Endothelial cell of umbilical vein (primary cell): ENCODE measurements around the gene LRRC8D. TPM values are rescaled to one million over a fixed set of nuclear protein-coding genes. Genes with fewer than 3 reads are reported as not detected.
A peak's percentile ranks its signal among the peaks of the same experiment; 100 is the strongest.

Source experiments
- BruUV-seq: library from RNA; stranded (reverse); fragments of 400-500 nt; replicated peaks from 2 replicates; lab custom pipeline; 2021; lab: Mats Ljungman, UMichigan
- CTCF ChIA-PET: fragments of 300-600, 350-600 bp; sonication (Branson Sonifier 250); formaldehyde crosslinking; loops from one replicate; lab custom pipeline; 2021; ENCODE audit warnings: antibody characterized with exemption, inconsistent platforms; lab: Charles Lee
- POLR2A ChIA-PET: fragments of 300-600, 350-600 bp; sonication (Branson Sonifier 250); formaldehyde crosslinking; loops from one replicate; lab custom pipeline; 2021; ENCODE audit warnings: antibody characterized with exemption, inconsistent platforms; lab: Charles Lee
- DNase-seq: peaks from one replicate; pipeline ENCODE4 v3.0.0-alpha.2; 2011; ENCODE audit warnings: low read depth, low spot score
- FAIRE-seq: peaks from 2 replicates; lab custom pipeline; 2011; peaks lifted over from hg19 to GRCh38; lab: Jason Lieb, UNC
- H2AFZ ChIP-seq: 2 replicates; pipeline ENCODE4 v1.6.0; 2012; ENCODE audit warnings: low read depth, low read length, control low read depth, inconsistent platforms
- H3K27ac ChIP-seq: 2 replicates; pipeline ENCODE4 v1.5.1; 2011; ENCODE audit warnings: low read depth, mild to moderate bottlenecking, control low read depth, low read length, moderate library complexity; ENCODE audit not compliant: insufficient read depth
- H3K27me3 ChIP-seq, 2 experiments: 2 replicates each; pipeline versions ENCODE4 v1.6.0 to v1.6.1; 2011; ENCODE audit warnings: low read length in 2 of 2, mixed read lengths in 1 of 2; ENCODE audit not compliant: control insufficient read depth in 2 of 2, insufficient read depth in 2 of 2
- H3K36me3 ChIP-seq, 2 experiments: 2 replicates in 1 of 2; 3 replicates in 1 of 2; pipeline ENCODE4 v1.5.1; 2011; ENCODE audit warnings: low read length in 2 of 2, mild to moderate bottlenecking in 1 of 2, moderate library complexity in 1 of 2; ENCODE audit not compliant: control insufficient read depth in 2 of 2, insufficient read depth in 2 of 2; ENCODE audit errors: extremely low read depth in 1 of 2
- H3K4me1 ChIP-seq: 3 replicates; pipeline ENCODE4 v1.5.1; 2011; ENCODE audit warnings: mild to moderate bottlenecking, low read length; ENCODE audit not compliant: control insufficient read depth, insufficient read depth; ENCODE audit errors: extremely low read depth
- H3K4me2 ChIP-seq: 2 replicates; pipeline ENCODE4 v1.6.1; 2011; ENCODE audit warnings: low read length, control low read depth, mixed read lengths; ENCODE audit not compliant: insufficient read depth
- H3K4me3 ChIP-seq, 3 experiments: fragments of 200-600 bp in 1 of 3; sonication (generic), shearing (Covaris generic) in 1 of 3; replicated peaks in 1 of 3; 2 replicates each; pipeline ENCODE4 v1.5.1; 2011 to 2016; ENCODE audit warnings: control low read depth in 3 of 3, low read length in 3 of 3, mild to moderate bottlenecking in 2 of 3, inconsistent platforms in 1 of 3, low read depth in 1 of 3, moderate library complexity in 1 of 3; ENCODE audit not compliant: insufficient read depth in 1 of 3
- H3K79me2 ChIP-seq: 2 replicates; pipeline ENCODE4 v1.6.0; 2012; ENCODE audit warnings: low read length, inconsistent platforms; ENCODE audit not compliant: control insufficient read depth, insufficient read depth
- H3K9ac ChIP-seq: replicated peaks from 2 replicates; pipeline ENCODE3; 2011; ENCODE audit warnings: low read length, control low read depth; ENCODE audit not compliant: insufficient read depth; ENCODE audit errors: extremely low read depth
- H3K9me1 ChIP-seq: replicated peaks from 3 replicates; pipeline ENCODE4 v1.6.0; 2011; ENCODE audit warnings: mild to moderate bottlenecking, low read length; ENCODE audit not compliant: control insufficient read depth, insufficient read depth; ENCODE audit errors: extremely low read depth
- H3K9me3 ChIP-seq: replicated peaks from 2 replicates; pipeline ENCODE4 v1.5.1; 2012; ENCODE audit warnings: low read length, inconsistent platforms; ENCODE audit not compliant: control insufficient read depth, insufficient read depth
- H4K20me1 ChIP-seq: replicated peaks from 2 replicates; pipeline ENCODE3; 2011; ENCODE audit warnings: mild to moderate bottlenecking, low read length; ENCODE audit not compliant: control insufficient read depth, insufficient read depth; ENCODE audit errors: extremely low read depth
- CTCF ChIP-seq, 2 donors: IDR thresholded peaks; 1 replicate in 1 of 2; 2 replicates in 1 of 2; pipeline ENCODE4 v1.5.1; 2011; ENCODE audit warnings: low read length in 2 of 2, mild to moderate bottlenecking in 2 of 2, moderate library complexity in 2 of 2, control low read depth in 1 of 2, inconsistent platforms in 1 of 2, low read depth in 1 of 2; ENCODE audit not compliant: insufficient read depth in 1 of 2; ENCODE audit errors: extremely low read depth in 1 of 2
- EZH2 ChIP-seq: IDR thresholded peaks from 2 replicates; pipeline ENCODE4 v1.6.1; 2012; ENCODE audit warnings: borderline replicate concordance, low read depth, mild to moderate bottlenecking, moderate library complexity, low read length, inconsistent platforms; ENCODE audit not compliant: severe bottlenecking
- FOS ChIP-seq: IDR thresholded peaks from 2 replicates; pipeline ENCODE4 v1.6.1; 2011; ENCODE audit warnings: mild to moderate bottlenecking, low read length, moderate library complexity, borderline replicate concordance; ENCODE audit not compliant: insufficient read depth
- GATA2 ChIP-seq: IDR thresholded peaks from 2 replicates; pipeline ENCODE4 v1.7.0; 2011; ENCODE audit warnings: low read depth, mild to moderate bottlenecking, moderate library complexity, mixed read lengths, low read length; ENCODE audit not compliant: insufficient read length, insufficient read depth
- JUN ChIP-seq: IDR thresholded peaks from 2 replicates; pipeline ENCODE4 v1.6.1; 2011; ENCODE audit warnings: borderline replicate concordance, low read depth; ENCODE audit not compliant: insufficient read length, insufficient read depth
- MAX ChIP-seq: IDR thresholded peaks from 2 replicates; pipeline ENCODE4 v1.6.1; 2011; ENCODE audit not compliant: insufficient read depth, insufficient read length
- MYC ChIP-seq: IDR thresholded peaks from one replicate; pipeline ENCODE4 v1.6.1; 2011; ENCODE audit warnings: mild to moderate bottlenecking, low read depth, low read length
- POLR2A ChIP-seq: IDR thresholded peaks from 2 replicates; pipeline ENCODE4 v1.6.1; 2012; ENCODE audit warnings: low read depth, mild to moderate bottlenecking, control low read depth, low read length
- POLR2AphosphoS5 ChIP-seq: IDR thresholded peaks from 2 replicates; pipeline ENCODE4 v1.6.1; 2012; ENCODE audit warnings: low read depth, mild to moderate bottlenecking, control low read depth, low read length, moderate library complexity; ENCODE audit not compliant: insufficient read depth
- dilution Hi-C: fragments of 300-500 bp; cut with MboI; formaldehyde crosslinking; loops from one replicate; pipeline ENCODE4 v1.15.0; 2019; ENCODE audit warnings: low sequenced_read_pairs; ENCODE audit not compliant: extremely low pct_ligation_motif_present
- intact Hi-C: fragments of 100-400 bp; cut with micrococcal nuclease; formaldehyde crosslinking; loops from one replicate; pipeline ENCODE4 v1.10.0; 2022
- polyA plus RNA-seq, 4 experiments: library from polyadenylated mRNA; depleted of rRNA in 3 of 4; stranded (reverse) in 3 of 4; unstranded in 1 of 4; fragments of >200 nt; gene quantifications; 2 replicates each; pipeline versions ENCODE4 v1.2.1 to v1.2.3, GENCODE V29; 2011 to 2012; ENCODE audit warnings: missing spikeins in 1 of 4
- total RNA-seq: library from RNA; stranded (reverse); gene quantifications from 2 replicates; pipeline ENCODE4 v1.2.3, GENCODE V29; 2021

Gene LRRC8D
- total and polyA plus RNA-seq, 2 donors (not counting 3 experiments of a cell fraction or from before 2014, with no cell fraction given), result 31.9 to 37.7 TPM

GRCh38 chr1:89907727-89908212 lies 86.9 kb downstream of the LRRC8D start:
- no TSS peak for BruUV-seq
- Histone ChIP-seq H3K9me1 (no peaks in the 10 kb centered on the region), H3K4me3 (no peak overlapping the region), H2AFZ (no peak overlapping the region), H3K4me2 (peak overlapping the region; percentile 70), H3K9ac (peak overlapping the region; percentile 41), H3K27ac (peak overlapping the region; percentile 84), H3K36me3 (no peaks in the 10 kb centered on the region), H3K9me3 (no peaks in the 10 kb centered on the region), H3K27me3 (no peaks in the 10 kb centered on the region), H4K20me1 (no peaks in the 10 kb centered on the region), H3K79me2 (no peaks in the 10 kb centered on the region), H3K4me1 (peaks cover 73% of the 10 kb centered on the region)
- ChIA-PET POLR2A (no interaction called here), CTCF (no interaction called here)
- dilution Hi-C loops, result no loop called here
- intact Hi-C loops, result loop anchor here (1.0 to 5.0 kb wide), 4 partner anchors 35 to 360 kb away; no protein-coding TSS in a partner anchor
- FAIRE-seq (peak; percentile 53), DNase-seq (peak; percentile 75)
- TF ChIP-seq EZH2 (no peak), MAX (no peak), JUN (peak; percentile 18), FOS (peak; percentile 81), GATA2 (peak; percentile 63)

- Histone ChIP-seq H2AFZ (no peak overlapping the region), H3K79me2 (no peaks in the 10 kb centered on the region), H3K9me1 (no peaks in the 10 kb centered on the region), H3K9ac (no peak overlapping the region), H3K27ac (peak overlapping the region; percentile 84), H3K4me1 (peaks cover 72% of the 10 kb centered on the region), H3K4me2 (peak overlapping the region; percentile 70), H3K4me3 (no peak overlapping the region), H4K20me1 (no peaks in the 10 kb centered on the region), H3K27me3 (no peaks in the 10 kb centered on the region), H3K9me3 (no peaks in the 10 kb centered on the region), H3K36me3 (no peaks in the 10 kb centered on the region)
- TF ChIP-seq GATA2, result no peak
- no peak for TF ChIP-seq EZH2
- no peak for TF ChIP-seq MAX
- no peak for TF ChIP-seq POLR2AphosphoS5
- no peak for TF ChIP-seq MYC
- TF ChIP-seq FOS, result no peak
- no peak for TF ChIP-seq CTCF (IDR thresholded peaks at IDR 0.05; ENCODE audit: extremely low read depth in 1 of 2, insufficient read depth in 1 of 2, low read depth in 1 of 2, low read length in 2 of 2)
- no peak for TF ChIP-seq POLR2A
- no peak for TF ChIP-seq JUN
- no TSS peak for BruUV-seq
- FAIRE-seq, result no peak
- ChIA-PET POLR2A (interaction anchor here (1.3 kb wide), 1 partner anchor 10 kb away, joined by 3 read pairs; no protein-coding TSS in a partner anchor), CTCF (interaction anchor here (0.8 to 1.5 kb wide), 3 partner anchors 12 to 924 kb away, joined by 3 read pairs; no protein-coding TSS in a partner anchor)
- DNase-seq, result no peak
- dilution Hi-C loops, result no loop called here
- intact Hi-C loops, result loop anchor here (1.0 to 5.0 kb wide), 4 partner anchors 36 to 361 kb away; no protein-coding TSS in a partner anchor
Measured at GRCh38 chr1:89908273-89908671, 87.4 kb downstream of the LRRC8D start.
